Myocyte (in vitro differentiated cells): ENCODE measurements around the gene ANKRD24. TPM values are rescaled to one million over a fixed set of nuclear protein-coding genes. Genes with fewer than 3 reads are reported as not detected.
"Not testable (repeated sequence)": the region's sequence is repeated elsewhere in the genome, so short reads cannot be mapped to it uniquely, and the experiment has no call there.

ENCODE experiments used
- DNase-seq: peaks from one replicate; pipeline ENCODE4 v3.0.0-alpha.2; 2012; ENCODE audit warnings: low read depth
- total RNA-seq: library from RNA; depleted of rRNA; stranded (reverse); fragments of >200 nt; gene quantifications from 2 replicates; pipeline ENCODE4 v1.2.3, GENCODE V29; 2014

ANKRD24 gene
- total RNA-seq, 1 donor from 2014 or later: 0.53 TPM

GRCh38 chr19:4197625-4198466 lies 15.4 kb downstream of the ANKRD24 start:
- DNase-seq: peak; percentile 27

GRCh38 chr19:4198467-4199126 lies 16.1 kb downstream of the ANKRD24 start:
- no peak for DNase-seq

GRCh38 chr19:4199699-4200293 lies 17.3 kb downstream of the ANKRD24 start:
- DNase-seq: no peak

- DNase-seq: no peak
These were observed 18.6 kb downstream of the ANKRD24 start for GRCh38 chr19:4200940-4201542.

- DNase-seq: no peak
These were observed 19.3 kb downstream of the ANKRD24 start for GRCh38 chr19:4201798-4202197.

GRCh38 chr19:4206818-4207484 lies 24.5 kb downstream of the ANKRD24 start:
- DNase-seq: peak; percentile 44

- peak; percentile 26 for DNase-seq
These were observed 26.1 kb downstream of the ANKRD24 start for GRCh38 chr19:4208385-4209094.

GRCh38 chr19:4210166-4210731 lies 27.8 kb downstream of the ANKRD24 start:
- no peak for DNase-seq

GRCh38 chr19:4213116-4213515 lies 30.6 kb downstream of the ANKRD24 start:
- DNase-seq: no peak

- no peak for DNase-seq
These were observed 33.3 kb downstream of the ANKRD24 start for GRCh38 chr19:4215807-4216206.

- DNase-seq: no peak
These were observed 34.4 kb downstream of the ANKRD24 start for GRCh38 chr19:4216846-4217245.

- no peak for DNase-seq
These were observed 35.2 kb downstream of the ANKRD24 start for GRCh38 chr19:4217429-4218264.

GRCh38 chr19:4218523-4218922 lies 36.0 kb downstream of the ANKRD24 start:
- not testable (repeated sequence) for DNase-seq

- DNase-seq: no peak
These were observed 37.7 kb downstream of the ANKRD24 start for GRCh38 chr19:4220188-4220587.

GRCh38 chr19:4224470-4224869 lies 42.0 kb downstream of the ANKRD24 start:
- DNase-seq: no peak

GRCh38 chr19:4225885-4226284 lies 43.4 kb downstream of the ANKRD24 start:
- no peak for DNase-seq

- no peak for DNase-seq
These were observed 45.3 kb downstream of the ANKRD24 start for GRCh38 chr19:4227771-4228170.

GRCh38 chr19:4228765-4229178 lies 46.3 kb downstream of the ANKRD24 start:
- no peak for DNase-seq
